NCI-H446 treated with DMSO at 0.1 percent for 48 hours (cell line): ENCODE data around the gene ABCA2.
"Not testable (repeated sequence)": the region's sequence is repeated elsewhere in the genome, so short reads cannot be mapped to it uniquely, and the experiment has no call there.

Experiments used
- DNase-seq: peaks from one replicate; lab custom pipeline; 2025; lab: John Stamatoyannopoulos, UW

Gene ABCA2

GRCh38 chr9:137062798-137063197, 34.8 kb upstream of the ABCA2 start:
- DNase-seq, result not testable (repeated sequence)

GRCh38 chr9:137062384-137062783, 34.3 kb upstream of the ABCA2 start:
- no peak for DNase-seq

GRCh38 chr9:137058521-137059234, 30.6 kb upstream of the ABCA2 start:
- no peak for DNase-seq

- peak; percentile 61 for DNase-seq
Measured at GRCh38 chr9:137057545-137057944, 29.5 kb upstream of the ABCA2 start.

GRCh38 chr9:137056739-137057415, 28.8 kb upstream of the ABCA2 start:
- DNase-seq, result no peak

- peak; percentile 73 for DNase-seq
Measured at GRCh38 chr9:137055385-137056364, 27.6 kb upstream of the ABCA2 start.

GRCh38 chr9:137054932-137055384, 26.9 kb upstream of the ABCA2 start:
- DNase-seq, result no peak

GRCh38 chr9:137053944-137054931, 26.2 kb upstream of the ABCA2 start, which contains the start of gene ENTPD2:
Gene ENTPD2 (minus strand): TSS chr9:137054061. CDS start chr9:137053997, 64 bp downstream.
- no peak for DNase-seq

- no peak for DNase-seq
Measured at GRCh38 chr9:137052998-137053943, 25.2 kb upstream of the ABCA2 start.

- no peak for DNase-seq
Measured at GRCh38 chr9:137052293-137052692, 24.3 kb upstream of the ABCA2 start.

- no peak for DNase-seq
Measured at GRCh38 chr9:137051145-137051724, 23.2 kb upstream of the ABCA2 start.

GRCh38 chr9:137050570-137050969, 22.5 kb upstream of the ABCA2 start:
- DNase-seq, result no peak

GRCh38 chr9:137049544-137050449, 21.8 kb upstream of the ABCA2 start:
- no peak for DNase-seq

GRCh38 chr9:137048655-137049543, 20.9 kb upstream of the ABCA2 start:
- DNase-seq, result no peak

GRCh38 chr9:137046088-137046787, 18.2 kb upstream of the ABCA2 start, which contains the start of gene NPDC1:
Gene NPDC1 (minus strand): TSS chr9:137046177. CDS start chr9:137045989, 188 bp downstream.
- DNase-seq, result no peak

GRCh38 chr9:137045294-137046087, 17.5 kb upstream of the ABCA2 start:
- no peak for DNase-seq
